ENCODE results near the gene STRBP. TPM values are rescaled to one million over a fixed set of nuclear protein-coding genes. Genes with fewer than 3 reads are reported as not detected.

STRBP gene
- total RNA-seq, 1 donor from 2014 or later = 87.3 TPM

DNA sequence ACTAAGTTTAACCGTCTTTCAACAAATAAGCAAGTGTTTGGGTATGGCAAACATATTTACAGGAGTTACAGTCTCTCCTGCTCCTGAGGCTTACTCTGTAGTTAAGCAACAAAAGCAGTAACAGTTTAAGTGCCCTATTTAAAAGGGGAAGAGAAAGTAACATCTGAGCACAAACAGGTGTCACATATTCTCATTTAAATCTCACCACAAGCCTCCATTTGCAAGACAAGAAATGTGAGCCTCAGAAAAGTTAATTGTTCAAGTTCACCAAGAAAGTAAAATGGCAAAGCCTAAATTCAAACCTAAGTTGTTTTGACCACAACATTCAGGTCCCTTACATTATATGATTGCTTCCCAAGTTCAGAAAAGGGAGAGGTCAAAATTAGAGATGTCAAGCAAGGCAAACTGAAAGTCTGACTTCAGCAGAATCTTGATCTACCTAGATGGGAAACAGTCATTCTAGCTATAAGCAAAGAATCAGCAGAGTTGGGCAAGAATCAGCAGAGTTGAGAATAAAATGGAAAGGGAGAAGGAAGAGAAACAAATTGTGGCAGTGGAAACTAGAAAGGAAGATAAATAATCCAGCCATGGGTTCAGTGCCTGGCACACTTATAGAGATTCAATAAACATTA, 93.4 kb downstream of the STRBP start:
- H3K27me3 Mint-ChIP-seq = no peaks in the 10 kb centered on the region
- no peaks in the 10 kb centered on the region for H3K9me3 Mint-ChIP-seq (ENCODE audit: low read depth)
- no peak for DNase-seq (ENCODE audit: low spot score, unreplicated experiment)
- H3K36me3 Mint-ChIP-seq (ENCODE audit: insufficient read depth) = peaks cover 7% of the 10 kb centered on the region
- no peak overlapping the region for H3K4me3 Mint-ChIP-seq (ENCODE audit: low read depth)
- H3K27ac Mint-ChIP-seq = no peak overlapping the region
- no peak for TF ChIP-seq CTCF (IDR thresholded peaks at IDR 0.05; ENCODE audit: unreplicated experiment)
- peaks cover 9% of the 10 kb centered on the region for H3K4me1 Mint-ChIP-seq (ENCODE audit: low read depth)

DNA sequence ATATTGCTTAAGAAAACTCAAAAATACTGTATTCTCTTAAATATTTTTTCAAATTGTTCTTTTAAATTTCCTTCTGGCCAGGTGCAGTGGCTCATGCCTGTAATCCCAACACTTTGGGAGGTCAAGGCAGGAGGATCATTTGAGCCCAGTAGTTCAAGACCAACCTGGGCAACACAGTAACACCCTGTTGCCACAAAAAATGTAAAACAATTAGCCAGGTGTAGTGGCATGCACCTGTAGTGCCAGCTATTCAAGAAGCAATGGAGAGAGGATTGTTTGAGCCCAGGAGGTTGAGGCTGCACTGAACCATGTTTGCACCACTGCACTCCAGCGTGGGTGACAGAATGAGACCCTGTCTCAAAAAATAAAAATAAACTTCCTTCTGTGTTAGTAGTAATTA, 94.3 kb downstream of the STRBP start:
- Mint-ChIP-seq H3K4me3 (ENCODE audit: low read depth) (no peak overlapping the region), H3K27ac (no peak overlapping the region), H3K27me3 (no peaks in the 10 kb centered on the region), H3K36me3 (ENCODE audit: insufficient read depth) (peaks cover 7% of the 10 kb centered on the region), H3K4me1 (ENCODE audit: low read depth) (peaks cover 9% of the 10 kb centered on the region), H3K9me3 (ENCODE audit: low read depth) (no peaks in the 10 kb centered on the region)
- no peak for DNase-seq (ENCODE audit: low spot score, unreplicated experiment)
- TF ChIP-seq CTCF (IDR thresholded peaks at IDR 0.05; ENCODE audit: unreplicated experiment) = no peak

- no peak for TF ChIP-seq CTCF (IDR thresholded peaks at IDR 0.05; ENCODE audit: unreplicated experiment)
- peaks cover 8% of the 10 kb centered on the region for H3K36me3 Mint-ChIP-seq (ENCODE audit: insufficient read depth)
- no peak overlapping the region for H3K4me3 Mint-ChIP-seq (ENCODE audit: low read depth)
- peaks cover 5% of the 10 kb centered on the region for H3K4me1 Mint-ChIP-seq (ENCODE audit: low read depth)
- no peak for DNase-seq (ENCODE audit: low spot score, unreplicated experiment)
- H3K27ac Mint-ChIP-seq = no peak overlapping the region
- no peaks in the 10 kb centered on the region for H3K27me3 Mint-ChIP-seq
- H3K9me3 Mint-ChIP-seq (ENCODE audit: low read depth) = no peaks in the 10 kb centered on the region
Observed at GRCh38 chr9:123169926-123170325, 98.5 kb downstream of the STRBP start.

GRCh38 chr9:123168586-123168985, 99.8 kb downstream of the STRBP start:
- Mint-ChIP-seq H3K4me1 (ENCODE audit: low read depth) (peaks cover 3% of the 10 kb centered on the region), H3K27ac (no peak overlapping the region), H3K4me3 (ENCODE audit: low read depth) (no peak overlapping the region), H3K36me3 (ENCODE audit: insufficient read depth) (peaks cover 8% of the 10 kb centered on the region), H3K9me3 (ENCODE audit: low read depth) (no peaks in the 10 kb centered on the region), H3K27me3 (no peaks in the 10 kb centered on the region)
- TF ChIP-seq CTCF (IDR thresholded peaks at IDR 0.05; ENCODE audit: unreplicated experiment) = no peak
- no peak for DNase-seq (ENCODE audit: low spot score, unreplicated experiment)

GRCh38 chr9:123167474-123167873, 100.9 kb downstream of the STRBP start:
- DNase-seq (ENCODE audit: low spot score, unreplicated experiment) = no peak
- H3K27me3 Mint-ChIP-seq = no peaks in the 10 kb centered on the region
- H3K36me3 Mint-ChIP-seq (ENCODE audit: insufficient read depth) = peaks cover 8% of the 10 kb centered on the region
- TF ChIP-seq CTCF (IDR thresholded peaks at IDR 0.05; ENCODE audit: unreplicated experiment) = no peak
- peaks cover 4% of the 10 kb centered on the region for H3K4me1 Mint-ChIP-seq (ENCODE audit: low read depth)
- H3K27ac Mint-ChIP-seq = no peak overlapping the region
- no peaks in the 10 kb centered on the region for H3K9me3 Mint-ChIP-seq (ENCODE audit: low read depth)
- no peak overlapping the region for H3K4me3 Mint-ChIP-seq (ENCODE audit: low read depth)
